ENCODE data around the gene TMEM62.

TMEM62 gene

GRCh38 chr15:43212299-43212698 lies 78.9 kb downstream of the TMEM62 start:
- Histone ChIP-seq H4K20me1 (ENCODE audit: insufficient read depth, low read length, poor library complexity, severe bottlenecking) (no peaks in the 10 kb centered on the region), H3K4me2 (ENCODE audit: low read depth, low read length, poor library complexity, severe bottlenecking) (no peak overlapping the region), H3F3A (ENCODE audit: low read depth) (no peaks in the 10 kb centered on the region), H3K9me2 (replicated peaks; ENCODE audit: low read depth, low read length) (no peaks in the 10 kb centered on the region), H3K27me3 (ENCODE audit: insufficient read depth, low read length, poor library complexity, severe bottlenecking) (no peaks in the 10 kb centered on the region), H3K4me1 (ENCODE audit: insufficient read depth, low read length, poor library complexity, severe bottlenecking) (no peaks in the 10 kb centered on the region), H3K4me3 (ENCODE audit: low read length, poor library complexity, severe bottlenecking) (no peak overlapping the region), H3K36me3 (ENCODE audit: insufficient read depth, low read length) (no peaks in the 10 kb centered on the region), H2AFZ (ENCODE audit: low read length) (no peak overlapping the region), H3K79me2 (ENCODE audit: insufficient read depth, low read length) (no peaks in the 10 kb centered on the region), H3K9ac (ENCODE audit: low read depth, low read length, poor library complexity, severe bottlenecking) (no peak overlapping the region), H3K9me3 (ENCODE audit: insufficient read depth, low read depth, low read length) (no peaks in the 10 kb centered on the region)
- TF ChIP-seq CTCF (conservative IDR thresholded peaks at IDR 0.05; ENCODE audit: low read length) (no peak), EZH2phosphoT487 (IDR thresholded peaks at IDR 0.05; ENCODE audit: borderline replicate concordance) (no peak)

GRCh38 chr15:43212951-43213350 lies 79.6 kb downstream of the TMEM62 start:
- H3K4me1 ChIP-seq (ENCODE audit: insufficient read depth, low read length, poor library complexity, severe bottlenecking): no peaks in the 10 kb centered on the region
- no peaks in the 10 kb centered on the region for H3K27me3 ChIP-seq (ENCODE audit: insufficient read depth, low read length, poor library complexity, severe bottlenecking)
- no peak for TF ChIP-seq CTCF (conservative IDR thresholded peaks at IDR 0.05; ENCODE audit: low read length)
- no peak for TF ChIP-seq EZH2phosphoT487 (IDR thresholded peaks at IDR 0.05; ENCODE audit: borderline replicate concordance)

GRCh38 chr15:43213466-43213865 lies 80.1 kb downstream of the TMEM62 start:
- Histone ChIP-seq H3K79me2 (ENCODE audit: insufficient read depth, low read length) (no peaks in the 10 kb centered on the region), H3K9ac (ENCODE audit: low read depth, low read length, poor library complexity, severe bottlenecking) (no peak overlapping the region)

More at GRCh38 chr15:43212951-43213350, 79.6 kb downstream of the TMEM62 start:
- H3K4me2 ChIP-seq (ENCODE audit: low read depth, low read length, poor library complexity, severe bottlenecking): no peak overlapping the region
- no peaks in the 10 kb centered on the region for H3K9me2 ChIP-seq (replicated peaks; ENCODE audit: low read depth, low read length)
- no peak overlapping the region for H3K4me3 ChIP-seq (ENCODE audit: low read length, poor library complexity, severe bottlenecking)
- H2AFZ ChIP-seq (ENCODE audit: low read length): no peak overlapping the region
- H3K9ac ChIP-seq (ENCODE audit: low read depth, low read length, poor library complexity, severe bottlenecking): no peak overlapping the region
- no peaks in the 10 kb centered on the region for H3K36me3 ChIP-seq (ENCODE audit: insufficient read depth, low read length)
- no peaks in the 10 kb centered on the region for H3K79me2 ChIP-seq (ENCODE audit: insufficient read depth, low read length)
- H3F3A ChIP-seq (ENCODE audit: low read depth): no peaks in the 10 kb centered on the region
- H4K20me1 ChIP-seq (ENCODE audit: insufficient read depth, low read length, poor library complexity, severe bottlenecking): no peaks in the 10 kb centered on the region
- no peaks in the 10 kb centered on the region for H3K9me3 ChIP-seq (ENCODE audit: insufficient read depth, low read depth, low read length)

More at GRCh38 chr15:43213466-43213865, 80.1 kb downstream of the TMEM62 start:
- H3K4me3 ChIP-seq (ENCODE audit: low read length, poor library complexity, severe bottlenecking): no peak overlapping the region
- no peaks in the 10 kb centered on the region for H4K20me1 ChIP-seq (ENCODE audit: insufficient read depth, low read length, poor library complexity, severe bottlenecking)
- H3K36me3 ChIP-seq (ENCODE audit: insufficient read depth, low read length): no peaks in the 10 kb centered on the region
- H3K27me3 ChIP-seq (ENCODE audit: insufficient read depth, low read length, poor library complexity, severe bottlenecking): no peaks in the 10 kb centered on the region
- H3K9me2 ChIP-seq (replicated peaks; ENCODE audit: low read depth, low read length): no peaks in the 10 kb centered on the region
- no peaks in the 10 kb centered on the region for H3K4me1 ChIP-seq (ENCODE audit: insufficient read depth, low read length, poor library complexity, severe bottlenecking)
- H3F3A ChIP-seq (ENCODE audit: low read depth): no peaks in the 10 kb centered on the region
- H2AFZ ChIP-seq (ENCODE audit: low read length): no peak overlapping the region
- TF ChIP-seq EZH2phosphoT487 (IDR thresholded peaks at IDR 0.05; ENCODE audit: borderline replicate concordance) (no peak), CTCF (conservative IDR thresholded peaks at IDR 0.05; ENCODE audit: low read length) (no peak)
- no peaks in the 10 kb centered on the region for H3K9me3 ChIP-seq (ENCODE audit: insufficient read depth, low read depth, low read length)
- H3K4me2 ChIP-seq (ENCODE audit: low read depth, low read length, poor library complexity, severe bottlenecking): no peak overlapping the region
